ENCODE results near the gene USP6NL.

DNA sequence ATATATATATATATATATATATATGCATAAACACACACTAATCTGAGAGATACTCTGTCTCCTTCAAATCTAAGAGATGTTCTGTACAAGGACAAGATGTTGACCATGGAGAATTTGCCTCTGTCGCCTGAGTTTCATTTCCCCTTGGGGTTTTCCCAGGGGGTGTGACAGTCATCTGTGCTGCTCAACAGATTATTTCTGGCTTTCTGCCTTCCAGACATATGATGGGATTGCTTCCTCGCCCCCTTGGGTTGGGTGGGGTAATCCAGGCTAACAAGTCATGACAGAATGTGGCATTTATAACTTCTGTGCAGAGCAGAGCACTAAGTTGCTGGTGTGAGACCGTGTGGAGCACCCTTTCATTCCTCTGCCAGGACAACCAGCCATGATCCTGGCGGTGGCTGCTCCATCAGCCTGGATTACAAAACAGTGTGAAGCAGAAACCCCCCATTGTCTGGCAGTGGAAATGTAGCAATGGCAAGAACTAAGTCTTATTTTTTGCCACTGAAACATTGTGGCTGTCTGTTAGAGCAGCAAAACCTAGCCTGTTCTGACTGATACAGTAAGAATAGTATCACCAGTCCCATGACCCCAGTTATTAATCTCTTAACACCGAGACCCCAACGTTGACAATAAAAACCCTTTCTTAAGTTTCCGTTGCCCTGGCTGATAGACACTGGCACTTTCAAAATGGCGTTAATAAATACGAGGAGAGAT is 13.7 kb upstream of the USP6NL start:
- TF ChIP-seq, protein P1, sequence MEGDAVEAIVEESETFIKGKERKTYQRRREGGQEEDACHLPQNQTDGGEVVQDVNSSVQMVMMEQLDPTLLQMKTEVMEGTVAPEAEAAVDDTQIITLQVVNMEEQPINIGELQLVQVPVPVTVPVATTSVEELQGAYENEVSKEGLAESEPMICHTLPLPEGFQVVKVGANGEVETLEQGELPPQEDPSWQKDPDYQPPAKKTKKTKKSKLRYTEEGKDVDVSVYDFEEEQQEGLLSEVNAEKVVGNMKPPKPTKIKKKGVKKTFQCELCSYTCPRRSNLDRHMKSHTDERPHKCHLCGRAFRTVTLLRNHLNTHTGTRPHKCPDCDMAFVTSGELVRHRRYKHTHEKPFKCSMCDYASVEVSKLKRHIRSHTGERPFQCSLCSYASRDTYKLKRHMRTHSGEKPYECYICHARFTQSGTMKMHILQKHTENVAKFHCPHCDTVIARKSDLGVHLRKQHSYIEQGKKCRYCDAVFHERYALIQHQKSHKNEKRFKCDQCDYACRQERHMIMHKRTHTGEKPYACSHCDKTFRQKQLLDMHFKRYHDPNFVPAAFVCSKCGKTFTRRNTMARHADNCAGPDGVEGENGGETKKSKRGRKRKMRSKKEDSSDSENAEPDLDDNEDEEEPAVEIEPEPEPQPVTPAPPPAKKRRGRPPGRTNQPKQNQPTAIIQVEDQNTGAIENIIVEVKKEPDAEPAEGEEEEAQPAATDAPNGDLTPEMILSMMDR (IDR thresholded peaks at IDR 0.05): no peak
- TF ChIP-seq POLR2A (IDR thresholded peaks at IDR 0.05): no peak

Measured in testis (tissue), 2 donors.